Measurements from ENCODE around the gene C7orf33. TPM values are rescaled to one million over a fixed set of nuclear protein-coding genes. Genes with fewer than 3 reads are reported as not detected.

Gene C7orf33
- total RNA-seq, 1 experiment from 2014 or later: not detected

DNA sequence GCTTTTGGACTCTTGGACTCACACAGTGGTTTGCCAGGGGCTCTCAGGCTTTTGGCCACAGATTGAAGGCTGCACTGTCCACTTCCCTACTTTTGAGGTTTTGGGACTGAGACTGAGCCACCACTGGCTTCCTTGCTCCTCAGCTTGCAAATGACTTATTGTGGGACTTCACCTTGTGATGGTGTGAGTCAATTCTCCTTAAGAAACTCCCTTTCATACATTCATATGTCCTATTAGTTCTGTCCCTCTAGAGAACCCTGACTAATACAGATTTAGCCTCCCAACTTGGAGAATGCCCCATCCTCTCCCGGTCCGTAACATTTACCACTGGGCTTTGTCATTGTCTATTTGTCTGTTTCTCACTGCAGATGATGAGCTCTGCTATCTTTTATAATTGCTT is 55.3 kb downstream of the C7orf33 start:
- H3K36me3 Mint-ChIP-seq: no peaks in the 10 kb centered on the region
- no peaks in the 10 kb centered on the region; the same call in 1 of the 2 replicates for H3K27me3 Mint-ChIP-seq (ENCODE audit: low read depth)
- POLR2A ChIA-PET: no interaction called here
- CTCF ChIA-PET: no interaction called here
- no peaks in the 10 kb centered on the region for H3K4me1 Mint-ChIP-seq
- no peak for TF ChIP-seq NFYB (CRISPR knock-in tag; conservative IDR thresholded peaks at IDR 0.05; ENCODE audit: low read depth)
- TF ChIP-seq ZNF396 (CRISPR knock-in tag; IDR thresholded peaks at IDR 0.05; ENCODE audit: borderline replicate concordance): no peak
- TF ChIP-seq ATF1 (CRISPR knock-in tag; IDR thresholded peaks at IDR 0.05): no peak
- TF ChIP-seq JAZF1 (CRISPR knock-in tag; IDR thresholded peaks at IDR 0.05): no peak
- TF ChIP-seq SMAD3 (CRISPR knock-in tag; IDR thresholded peaks at IDR 0.05; ENCODE audit: borderline replicate concordance): no peak
- no peak for TF ChIP-seq ZNF232 (CRISPR knock-in tag; IDR thresholded peaks at IDR 0.05)
- TF ChIP-seq, protein P1, sequence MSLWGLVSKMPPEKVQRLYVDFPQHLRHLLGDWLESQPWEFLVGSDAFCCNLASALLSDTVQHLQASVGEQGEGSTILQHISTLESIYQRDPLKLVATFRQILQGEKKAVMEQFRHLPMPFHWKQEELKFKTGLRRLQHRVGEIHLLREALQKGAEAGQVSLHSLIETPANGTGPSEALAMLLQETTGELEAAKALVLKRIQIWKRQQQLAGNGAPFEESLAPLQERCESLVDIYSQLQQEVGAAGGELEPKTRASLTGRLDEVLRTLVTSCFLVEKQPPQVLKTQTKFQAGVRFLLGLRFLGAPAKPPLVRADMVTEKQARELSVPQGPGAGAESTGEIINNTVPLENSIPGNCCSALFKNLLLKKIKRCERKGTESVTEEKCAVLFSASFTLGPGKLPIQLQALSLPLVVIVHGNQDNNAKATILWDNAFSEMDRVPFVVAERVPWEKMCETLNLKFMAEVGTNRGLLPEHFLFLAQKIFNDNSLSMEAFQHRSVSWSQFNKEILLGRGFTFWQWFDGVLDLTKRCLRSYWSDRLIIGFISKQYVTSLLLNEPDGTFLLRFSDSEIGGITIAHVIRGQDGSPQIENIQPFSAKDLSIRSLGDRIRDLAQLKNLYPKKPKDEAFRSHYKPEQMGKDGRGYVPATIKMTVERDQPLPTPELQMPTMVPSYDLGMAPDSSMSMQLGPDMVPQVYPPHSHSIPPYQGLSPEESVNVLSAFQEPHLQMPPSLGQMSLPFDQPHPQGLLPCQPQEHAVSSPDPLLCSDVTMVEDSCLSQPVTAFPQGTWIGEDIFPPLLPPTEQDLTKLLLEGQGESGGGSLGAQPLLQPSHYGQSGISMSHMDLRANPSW (CRISPR knock-in tag; conservative IDR thresholded peaks at IDR 0.05; ENCODE audit: low read depth): no peak
- no peak for TF ChIP-seq IRF2 (CRISPR knock-in tag; IDR thresholded peaks at IDR 0.05; ENCODE audit: borderline replicate concordance, low read depth)
- TF ChIP-seq RORB (CRISPR knock-in tag; IDR thresholded peaks at IDR 0.05): no peak
- no peak for TF ChIP-seq NR2C2 (CRISPR knock-in tag; IDR thresholded peaks at IDR 0.05)
- TF ChIP-seq, protein P2, sequence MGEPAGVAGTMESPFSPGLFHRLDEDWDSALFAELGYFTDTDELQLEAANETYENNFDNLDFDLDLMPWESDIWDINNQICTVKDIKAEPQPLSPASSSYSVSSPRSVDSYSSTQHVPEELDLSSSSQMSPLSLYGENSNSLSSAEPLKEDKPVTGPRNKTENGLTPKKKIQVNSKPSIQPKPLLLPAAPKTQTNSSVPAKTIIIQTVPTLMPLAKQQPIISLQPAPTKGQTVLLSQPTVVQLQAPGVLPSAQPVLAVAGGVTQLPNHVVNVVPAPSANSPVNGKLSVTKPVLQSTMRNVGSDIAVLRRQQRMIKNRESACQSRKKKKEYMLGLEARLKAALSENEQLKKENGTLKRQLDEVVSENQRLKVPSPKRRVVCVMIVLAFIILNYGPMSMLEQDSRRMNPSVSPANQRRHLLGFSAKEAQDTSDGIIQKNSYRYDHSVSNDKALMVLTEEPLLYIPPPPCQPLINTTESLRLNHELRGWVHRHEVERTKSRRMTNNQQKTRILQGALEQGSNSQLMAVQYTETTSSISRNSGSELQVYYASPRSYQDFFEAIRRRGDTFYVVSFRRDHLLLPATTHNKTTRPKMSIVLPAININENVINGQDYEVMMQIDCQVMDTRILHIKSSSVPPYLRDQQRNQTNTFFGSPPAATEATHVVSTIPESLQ (CRISPR knock-in tag; IDR thresholded peaks at IDR 0.05): no peak
- TF ChIP-seq SMAD4 (CRISPR knock-in tag; IDR thresholded peaks at IDR 0.05): no peak
- TF ChIP-seq TP53 (CRISPR knock-in tag; IDR thresholded peaks at IDR 0.05): no peak
- TF ChIP-seq, protein P3, sequence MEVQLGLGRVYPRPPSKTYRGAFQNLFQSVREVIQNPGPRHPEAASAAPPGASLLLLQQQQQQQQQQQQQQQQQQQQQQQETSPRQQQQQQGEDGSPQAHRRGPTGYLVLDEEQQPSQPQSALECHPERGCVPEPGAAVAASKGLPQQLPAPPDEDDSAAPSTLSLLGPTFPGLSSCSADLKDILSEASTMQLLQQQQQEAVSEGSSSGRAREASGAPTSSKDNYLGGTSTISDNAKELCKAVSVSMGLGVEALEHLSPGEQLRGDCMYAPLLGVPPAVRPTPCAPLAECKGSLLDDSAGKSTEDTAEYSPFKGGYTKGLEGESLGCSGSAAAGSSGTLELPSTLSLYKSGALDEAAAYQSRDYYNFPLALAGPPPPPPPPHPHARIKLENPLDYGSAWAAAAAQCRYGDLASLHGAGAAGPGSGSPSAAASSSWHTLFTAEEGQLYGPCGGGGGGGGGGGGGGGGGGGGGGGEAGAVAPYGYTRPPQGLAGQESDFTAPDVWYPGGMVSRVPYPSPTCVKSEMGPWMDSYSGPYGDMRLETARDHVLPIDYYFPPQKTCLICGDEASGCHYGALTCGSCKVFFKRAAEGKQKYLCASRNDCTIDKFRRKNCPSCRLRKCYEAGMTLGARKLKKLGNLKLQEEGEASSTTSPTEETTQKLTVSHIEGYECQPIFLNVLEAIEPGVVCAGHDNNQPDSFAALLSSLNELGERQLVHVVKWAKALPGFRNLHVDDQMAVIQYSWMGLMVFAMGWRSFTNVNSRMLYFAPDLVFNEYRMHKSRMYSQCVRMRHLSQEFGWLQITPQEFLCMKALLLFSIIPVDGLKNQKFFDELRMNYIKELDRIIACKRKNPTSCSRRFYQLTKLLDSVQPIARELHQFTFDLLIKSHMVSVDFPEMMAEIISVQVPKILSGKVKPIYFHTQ (CRISPR knock-in tag; IDR thresholded peaks at IDR 0.05): no peak
- no peaks in the 10 kb centered on the region for H3K9me3 Mint-ChIP-seq
- no peak for ATAC-seq
- no peak overlapping the region for H3K27ac Mint-ChIP-seq
- H3K4me3 Mint-ChIP-seq: no peak overlapping the region
- no peak for DNase-seq (ENCODE audit: low spot score)

DNA sequence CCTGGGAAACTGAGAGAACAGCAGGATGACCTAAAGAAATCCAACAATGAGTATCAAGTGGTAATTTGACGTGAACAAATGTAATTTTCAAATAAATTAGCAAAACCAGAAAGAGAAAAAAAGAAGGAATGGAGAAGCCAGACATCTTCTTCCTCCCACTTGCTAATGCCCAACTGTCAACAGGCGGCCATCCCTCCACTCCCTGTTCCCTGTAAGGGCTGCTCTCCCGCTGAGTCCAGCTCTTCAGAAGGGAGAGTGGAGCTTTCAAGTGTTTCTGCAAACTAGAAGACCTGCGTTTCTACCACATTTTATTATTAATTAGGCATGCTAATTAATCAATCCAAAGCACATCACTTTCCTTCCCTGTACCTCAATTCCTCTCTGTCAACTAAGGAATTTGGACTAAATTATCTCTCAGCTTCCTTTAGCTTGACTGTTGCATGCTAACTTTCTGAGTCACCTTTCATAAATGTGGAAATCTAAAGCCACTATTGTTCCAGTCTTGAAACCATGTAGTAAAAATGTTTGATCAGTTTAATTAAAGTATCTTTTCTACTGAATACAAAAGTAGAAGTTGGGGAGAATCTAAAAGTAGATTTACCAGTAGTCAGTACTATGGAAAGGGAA is 59.8 kb downstream of the C7orf33 start:
- H3K4me3 Mint-ChIP-seq: no peak overlapping the region
- ChIA-PET CTCF (no interaction called here), POLR2A (no interaction called here)
- TF ChIP-seq RORB (CRISPR knock-in tag; IDR thresholded peaks at IDR 0.05) (no peak), CBFB (CRISPR knock-in tag; IDR thresholded peaks at IDR 0.05; ENCODE audit: low read depth) (no peak), HMGA2 (CRISPR knock-in tag; IDR thresholded peaks at IDR 0.05) (no peak), ZNF138 (CRISPR knock-in tag; conservative IDR thresholded peaks at IDR 0.05) (no peak), CREB1 (CRISPR knock-in tag; IDR thresholded peaks at IDR 0.05) (no peak)
- TF ChIP-seq, protein P4, sequence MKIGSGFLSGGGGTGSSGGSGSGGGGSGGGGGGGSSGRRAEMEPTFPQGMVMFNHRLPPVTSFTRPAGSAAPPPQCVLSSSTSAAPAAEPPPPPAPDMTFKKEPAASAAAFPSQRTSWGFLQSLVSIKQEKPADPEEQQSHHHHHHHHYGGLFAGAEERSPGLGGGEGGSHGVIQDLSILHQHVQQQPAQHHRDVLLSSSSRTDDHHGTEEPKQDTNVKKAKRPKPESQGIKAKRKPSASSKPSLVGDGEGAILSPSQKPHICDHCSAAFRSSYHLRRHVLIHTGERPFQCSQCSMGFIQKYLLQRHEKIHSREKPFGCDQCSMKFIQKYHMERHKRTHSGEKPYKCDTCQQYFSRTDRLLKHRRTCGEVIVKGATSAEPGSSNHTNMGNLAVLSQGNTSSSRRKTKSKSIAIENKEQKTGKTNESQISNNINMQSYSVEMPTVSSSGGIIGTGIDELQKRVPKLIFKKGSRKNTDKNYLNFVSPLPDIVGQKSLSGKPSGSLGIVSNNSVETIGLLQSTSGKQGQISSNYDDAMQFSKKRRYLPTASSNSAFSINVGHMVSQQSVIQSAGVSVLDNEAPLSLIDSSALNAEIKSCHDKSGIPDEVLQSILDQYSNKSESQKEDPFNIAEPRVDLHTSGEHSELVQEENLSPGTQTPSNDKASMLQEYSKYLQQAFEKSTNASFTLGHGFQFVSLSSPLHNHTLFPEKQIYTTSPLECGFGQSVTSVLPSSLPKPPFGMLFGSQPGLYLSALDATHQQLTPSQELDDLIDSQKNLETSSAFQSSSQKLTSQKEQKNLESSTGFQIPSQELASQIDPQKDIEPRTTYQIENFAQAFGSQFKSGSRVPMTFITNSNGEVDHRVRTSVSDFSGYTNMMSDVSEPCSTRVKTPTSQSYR (CRISPR knock-in tag; IDR thresholded peaks at IDR 0.05): no peak
- TF ChIP-seq, protein P5, sequence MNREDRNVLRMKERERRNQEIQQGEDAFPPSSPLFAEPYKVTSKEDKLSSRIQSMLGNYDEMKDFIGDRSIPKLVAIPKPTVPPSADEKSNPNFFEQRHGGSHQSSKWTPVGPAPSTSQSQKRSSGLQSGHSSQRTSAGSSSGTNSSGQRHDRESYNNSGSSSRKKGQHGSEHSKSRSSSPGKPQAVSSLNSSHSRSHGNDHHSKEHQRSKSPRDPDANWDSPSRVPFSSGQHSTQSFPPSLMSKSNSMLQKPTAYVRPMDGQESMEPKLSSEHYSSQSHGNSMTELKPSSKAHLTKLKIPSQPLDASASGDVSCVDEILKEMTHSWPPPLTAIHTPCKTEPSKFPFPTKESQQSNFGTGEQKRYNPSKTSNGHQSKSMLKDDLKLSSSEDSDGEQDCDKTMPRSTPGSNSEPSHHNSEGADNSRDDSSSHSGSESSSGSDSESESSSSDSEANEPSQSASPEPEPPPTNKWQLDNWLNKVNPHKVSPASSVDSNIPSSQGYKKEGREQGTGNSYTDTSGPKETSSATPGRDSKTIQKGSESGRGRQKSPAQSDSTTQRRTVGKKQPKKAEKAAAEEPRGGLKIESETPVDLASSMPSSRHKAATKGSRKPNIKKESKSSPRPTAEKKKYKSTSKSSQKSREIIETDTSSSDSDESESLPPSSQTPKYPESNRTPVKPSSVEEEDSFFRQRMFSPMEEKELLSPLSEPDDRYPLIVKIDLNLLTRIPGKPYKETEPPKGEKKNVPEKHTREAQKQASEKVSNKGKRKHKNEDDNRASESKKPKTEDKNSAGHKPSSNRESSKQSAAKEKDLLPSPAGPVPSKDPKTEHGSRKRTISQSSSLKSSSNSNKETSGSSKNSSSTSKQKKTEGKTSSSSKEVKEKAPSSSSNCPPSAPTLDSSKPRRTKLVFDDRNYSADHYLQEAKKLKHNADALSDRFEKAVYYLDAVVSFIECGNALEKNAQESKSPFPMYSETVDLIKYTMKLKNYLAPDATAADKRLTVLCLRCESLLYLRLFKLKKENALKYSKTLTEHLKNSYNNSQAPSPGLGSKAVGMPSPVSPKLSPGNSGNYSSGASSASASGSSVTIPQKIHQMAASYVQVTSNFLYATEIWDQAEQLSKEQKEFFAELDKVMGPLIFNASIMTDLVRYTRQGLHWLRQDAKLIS (CRISPR knock-in tag; IDR thresholded peaks at IDR 0.05; ENCODE audit: borderline replicate concordance): no peak
- H3K4me1 Mint-ChIP-seq: no peaks in the 10 kb centered on the region
- no peak for DNase-seq (ENCODE audit: low spot score)
- H3K36me3 Mint-ChIP-seq: no peaks in the 10 kb centered on the region
- H3K9me3 Mint-ChIP-seq: no peaks in the 10 kb centered on the region
- no peak overlapping the region for H3K27ac Mint-ChIP-seq
- no peak for ATAC-seq
- H3K27me3 Mint-ChIP-seq (ENCODE audit: low read depth): no peaks in the 10 kb centered on the region; the same call in 1 of the 2 replicates
